ENCODE results near the gene ATP9A.

DNA sequence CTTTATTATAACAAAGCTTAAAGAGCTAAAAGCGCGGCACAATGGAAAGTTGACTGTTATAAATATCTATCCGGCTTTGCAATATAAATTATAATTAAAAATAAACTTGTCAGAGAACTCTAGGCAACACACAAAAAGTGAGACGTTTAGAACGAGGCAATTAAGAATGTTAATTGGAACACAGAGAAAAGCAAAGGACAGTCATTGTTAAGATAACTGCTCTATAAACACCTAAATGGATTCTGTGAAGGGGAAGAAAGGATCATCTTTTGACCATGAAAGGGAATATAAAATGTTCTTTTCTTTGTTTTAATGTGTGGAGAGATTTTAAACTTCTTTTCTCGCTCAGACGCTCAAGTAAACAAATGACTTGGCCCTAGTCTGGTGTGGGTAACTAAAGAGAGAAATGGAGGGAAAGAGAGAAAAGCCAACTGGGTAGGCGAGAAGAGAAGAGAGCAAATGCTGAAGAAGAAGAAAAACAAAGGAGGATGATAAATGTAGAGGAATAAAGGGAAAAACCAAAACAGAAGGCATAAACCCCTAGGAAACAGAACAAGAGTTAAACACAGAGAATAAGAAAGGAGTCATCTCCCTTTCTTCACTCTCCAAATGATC lies 43.4 kb upstream of the ATP9A start:
- TF ChIP-seq POLR2AphosphoS5 (IDR thresholded peaks at IDR 0.05; ENCODE audit: borderline replicate concordance, low read depth, low read length) (no peak), EZH2 (IDR thresholded peaks at IDR 0.05) (no peak), FOXP2 (optimal IDR thresholded peaks at IDR 0.05; ENCODE audit: control extremely low read depth, extremely low read length, insufficient read depth) (no peak)

Data from SK-N-MC (cell line).